H4 (cell line): Measurements from ENCODE around the gene ADAMTS10. TPM values are rescaled to one million over a fixed set of nuclear protein-coding genes. Genes with fewer than 3 reads are reported as not detected.
"Not testable (repeated sequence)": the region's sequence is repeated elsewhere in the genome, so short reads cannot be mapped to it uniquely, and the experiment has no call there.

Source experiments
- DNase-seq: peaks from one replicate; pipeline ENCODE4 v3.0.0-alpha.2; 2015; ENCODE audit warnings: low spot score
- total RNA-seq: library from RNA; depleted of rRNA; stranded (reverse); fragments of >200 nt; shearing (Covaris generic); gene quantifications from 2 replicates; pipeline ENCODE4 v1.2.3, GENCODE V29; 2014; rRNA removed

ADAMTS10 gene
- total RNA-seq, 1 experiment from 2014 or later, result 0.83 TPM

DNA sequence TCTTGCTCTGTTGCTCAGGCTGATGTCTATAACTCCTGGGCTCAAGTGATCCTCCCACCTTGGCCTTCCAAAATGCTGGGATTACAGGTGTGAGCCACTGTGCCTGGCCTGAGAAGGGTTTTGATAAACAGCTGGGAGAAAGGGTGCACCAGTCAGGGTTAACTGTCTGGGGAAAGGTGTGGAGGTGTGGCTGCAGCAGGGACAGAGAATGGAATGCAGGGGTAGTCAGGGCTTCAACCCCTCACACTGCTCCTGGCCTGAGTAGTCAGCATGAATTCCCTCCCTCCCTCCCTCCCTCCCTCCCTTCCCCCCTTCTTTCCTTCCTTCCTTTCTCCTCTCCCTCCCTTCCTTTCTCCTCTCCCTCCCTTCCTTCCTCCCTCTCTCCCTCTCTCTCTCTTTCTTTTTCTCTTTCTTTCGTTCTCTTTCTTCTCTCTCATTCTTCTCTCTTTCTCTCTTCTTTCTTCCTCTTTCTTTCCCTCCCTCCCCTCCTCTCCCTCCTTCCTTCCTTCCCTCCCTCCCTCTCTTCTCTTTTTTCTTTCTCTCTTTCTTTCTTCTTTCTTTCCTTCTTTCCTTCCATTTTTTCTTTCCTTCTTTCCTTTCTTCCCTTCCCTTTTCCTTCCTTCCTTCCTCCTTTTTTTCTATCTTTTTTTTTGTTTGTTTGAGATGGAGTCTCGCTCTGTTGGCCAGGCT lies 49.3 kb downstream of the ADAMTS10 start:
- DNase-seq, result no peak

DNA sequence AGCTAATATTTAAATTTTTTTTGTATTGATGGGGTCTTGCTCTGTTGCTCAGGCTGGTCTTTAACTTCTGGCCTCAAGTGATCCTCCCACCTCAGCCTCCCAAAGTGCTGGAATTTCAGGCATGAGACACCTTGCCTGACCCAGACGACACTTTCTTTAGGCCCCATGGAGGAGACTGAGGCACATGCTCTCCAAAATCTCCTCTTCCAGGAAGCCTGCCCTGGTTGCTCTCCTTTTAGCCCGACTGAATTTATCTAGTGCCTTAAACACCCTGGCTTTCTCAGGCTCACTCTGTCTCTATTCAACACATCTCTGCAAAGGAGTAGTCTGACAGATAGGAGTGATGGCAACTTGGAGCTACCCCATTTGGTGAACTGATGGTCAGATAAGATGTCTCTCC lies 52.2 kb downstream of the ADAMTS10 start:
- no peak for DNase-seq

DNA sequence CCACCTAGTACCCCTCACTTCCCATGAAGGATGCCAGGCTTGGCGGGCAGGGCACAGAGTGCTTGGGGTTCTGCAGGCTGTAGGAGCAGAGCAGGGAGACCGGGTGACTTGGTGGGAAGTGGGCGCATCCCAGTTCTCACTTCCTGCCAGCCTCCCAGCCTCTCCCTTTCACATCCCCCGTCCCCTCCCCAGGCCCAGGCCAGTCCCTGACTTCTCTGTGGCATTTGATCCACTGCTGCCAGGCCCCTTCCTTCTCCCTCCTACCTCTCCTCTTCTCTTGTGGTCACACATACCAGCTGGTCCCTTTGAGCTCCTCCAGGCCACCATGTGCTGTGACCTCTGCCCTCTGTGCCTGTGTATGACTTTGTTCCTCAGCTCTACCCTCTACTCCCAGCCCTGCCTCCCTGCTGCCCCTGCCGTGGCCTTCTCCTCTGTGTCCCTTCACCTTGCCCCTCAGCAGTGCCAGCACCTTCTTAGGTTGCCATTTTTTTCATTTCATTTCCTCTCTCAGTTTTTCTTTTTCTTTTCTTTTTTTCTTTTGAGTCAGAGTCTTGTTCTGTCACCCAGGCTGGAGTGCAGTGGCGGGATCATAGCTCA lies 52.8 kb downstream of the ADAMTS10 start:
- no peak for DNase-seq

- not testable (repeated sequence) for DNase-seq
These were observed 56.8 kb downstream of the ADAMTS10 start for GRCh38 chr19:8553729-8554128.

GRCh38 chr19:8552810-8553209 lies 57.7 kb downstream of the ADAMTS10 start:
- no peak for DNase-seq

GRCh38 chr19:8550070-8550469 lies 60.4 kb downstream of the ADAMTS10 start:
- no peak for DNase-seq

- DNase-seq, result no peak
These were observed 64.8 kb downstream of the ADAMTS10 start for GRCh38 chr19:8545743-8546142.

GRCh38 chr19:8544168-8544567 lies 66.3 kb downstream of the ADAMTS10 start:
- DNase-seq, result no peak

- no peak for DNase-seq
These were observed 70.8 kb downstream of the ADAMTS10 start for GRCh38 chr19:8539621-8540149.

GRCh38 chr19:8537099-8537498 lies 73.4 kb downstream of the ADAMTS10 start:
- no peak for DNase-seq

GRCh38 chr19:8536282-8536681 lies 74.2 kb downstream of the ADAMTS10 start:
- DNase-seq, result no peak

DNA sequence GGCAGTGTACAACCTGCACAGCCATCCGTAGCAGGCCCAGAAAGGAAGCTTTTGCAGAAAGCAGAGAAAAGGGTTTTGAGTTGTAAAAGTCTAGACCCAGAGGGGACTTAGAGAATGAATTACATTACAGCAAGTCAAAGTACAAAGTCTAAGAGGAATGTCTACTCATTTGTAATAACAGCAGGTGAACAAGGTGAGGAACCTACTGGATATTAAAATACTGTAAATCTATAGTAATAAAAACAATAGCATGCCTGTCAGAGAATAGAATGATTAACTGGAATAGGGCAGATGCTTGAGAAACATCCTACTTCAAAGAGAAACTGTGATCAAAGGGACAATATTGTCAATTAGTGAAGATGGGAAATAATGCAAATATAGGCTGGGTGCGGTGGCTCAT lies 78.3 kb downstream of the ADAMTS10 start:
- DNase-seq, result no peak

DNA sequence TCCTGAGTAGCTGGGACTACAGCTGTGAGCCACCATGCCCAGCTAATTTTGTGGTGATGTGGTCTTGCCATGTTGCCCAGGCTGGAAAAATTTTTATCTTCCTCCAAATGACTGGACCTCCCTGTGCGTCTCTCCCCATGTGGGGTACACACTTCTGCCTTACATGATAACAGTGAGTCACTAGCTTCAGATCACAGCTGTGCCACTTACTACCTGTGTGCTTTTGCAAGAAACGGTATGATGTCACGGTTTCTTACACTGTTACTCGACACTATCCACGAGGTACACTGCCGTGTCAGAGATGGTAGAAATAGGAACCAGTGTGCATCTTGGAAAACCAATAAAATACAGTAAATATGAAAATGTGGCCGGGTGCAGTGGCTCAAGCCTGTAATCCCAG lies 79.0 kb downstream of the ADAMTS10 start:
- no peak for DNase-seq

Other genes starting within 250 kb of the ADAMTS10 start
- 0.19 TPM in 1 of 2 replicates, not detected in the other for gene ANGPTL4, start 246.6 kb downstream of the ADAMTS10 start, total RNA-seq
- 9.9 and 11.8 TPM in 2 replicates for gene RAB11B, start 220.4 kb downstream of the ADAMTS10 start, total RNA-seq
- 28.0 and 30.6 TPM in 2 replicates for gene MARCHF2, start 197.4 kb downstream of the ADAMTS10 start, total RNA-seq
- gene HNRNPM, start 165.7 kb downstream of the ADAMTS10 start, total RNA-seq, result 60.8 and 75.1 TPM in 2 replicates
- gene PRAM1, start 108.1 kb downstream of the ADAMTS10 start, total RNA-seq, result not detected in 2 replicates
- 7.0 and 9.3 TPM in 2 replicates for gene ZNF414, start 96.5 kb downstream of the ADAMTS10 start, total RNA-seq
- 0.17 TPM in 1 of 2 replicates, not detected in the other for gene MYO1F, start 33.3 kb downstream of the ADAMTS10 start, total RNA-seq
- gene NFILZ, start 19.9 kb upstream of the ADAMTS10 start, total RNA-seq, result not detected in 2 replicates
- gene ACTL9, start 88.1 kb upstream of the ADAMTS10 start, total RNA-seq, result not detected in 2 replicates
- not detected in 2 replicates for gene OR2Z1, start 110.9 kb upstream of the ADAMTS10 start, total RNA-seq
- 16.5 and 25.7 TPM in 2 replicates for gene ZNF558, start 221.6 kb upstream of the ADAMTS10 start, total RNA-seq
- gene MBD3L1, start 221.7 kb upstream of the ADAMTS10 start, total RNA-seq, result not detected in 2 replicates